ENCODE results near the gene SLC12A3. TPM values are rescaled to one million over a fixed set of nuclear protein-coding genes. Genes with fewer than 3 reads are reported as not detected.

SLC12A3 gene
- polyA plus RNA-seq, 3 donors: 16.5 to 49.8 (median 20.8) TPM

DNA sequence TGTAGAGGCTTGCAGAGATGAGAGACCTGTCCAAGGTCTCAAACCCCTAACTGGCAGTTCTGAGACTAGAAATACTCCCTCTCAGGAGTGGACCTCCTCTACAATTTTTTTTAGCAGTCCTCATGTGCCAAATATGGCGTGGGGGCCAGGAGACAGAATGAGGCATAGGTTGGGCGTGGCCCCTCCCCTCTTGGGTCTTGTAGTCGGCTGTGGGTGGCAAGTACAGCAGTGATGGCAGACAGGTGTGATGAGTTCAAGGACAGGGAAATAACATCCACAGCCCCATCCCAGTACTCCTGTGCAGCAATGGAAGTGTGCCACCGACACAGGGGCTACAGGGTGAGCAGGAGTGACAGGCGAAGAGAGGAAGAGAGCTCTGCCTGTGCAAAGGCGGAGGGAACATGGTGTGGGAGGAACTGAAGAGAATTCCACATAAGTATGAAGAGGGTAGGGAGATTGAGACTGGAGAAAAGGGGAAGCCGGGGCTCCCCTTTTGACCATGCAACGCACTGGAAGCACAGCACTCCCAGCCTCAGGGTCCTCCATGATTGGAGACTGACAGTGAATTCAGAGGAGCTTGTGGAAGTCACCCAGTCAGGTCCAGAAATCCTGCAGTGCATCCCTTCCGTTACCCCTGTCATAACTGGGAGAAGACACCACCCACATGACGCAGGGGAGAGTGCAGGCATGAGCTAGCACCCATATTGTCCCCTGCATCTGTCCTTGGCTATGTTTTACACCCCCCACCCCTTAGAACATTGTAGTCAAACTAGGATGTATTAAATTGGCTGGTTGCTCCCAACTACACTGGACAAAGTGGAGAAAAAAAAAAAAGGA, 82.0 kb downstream of the SLC12A3 start:
- DNase-seq (ENCODE audit: extremely low read depth in 1 of 11, low read depth in 9 of 11, low spot score in 4 of 11): no peak

DNA sequence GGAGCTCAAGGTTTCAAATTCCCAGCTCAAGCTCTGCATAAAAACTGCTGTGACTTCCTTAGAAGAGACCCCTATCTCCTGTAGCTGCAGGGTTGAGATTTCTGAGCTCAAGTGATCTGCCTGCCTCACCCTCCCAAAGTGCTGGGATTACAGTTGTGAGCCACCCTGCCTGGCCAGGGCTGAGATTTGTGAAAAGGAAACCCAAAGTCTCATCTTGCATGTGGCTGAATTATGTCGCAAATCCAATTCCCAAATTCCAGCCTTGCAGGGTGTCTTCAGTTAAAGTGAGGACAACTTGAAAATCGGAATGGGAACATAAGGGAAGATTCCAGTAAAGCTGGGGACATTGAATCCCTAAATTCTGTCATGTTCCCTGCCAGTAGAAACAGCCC, 82.6 kb downstream of the SLC12A3 start:
- no peak for DNase-seq (ENCODE audit: extremely low read depth in 1 of 11, low read depth in 9 of 11, low spot score in 4 of 11)

DNA sequence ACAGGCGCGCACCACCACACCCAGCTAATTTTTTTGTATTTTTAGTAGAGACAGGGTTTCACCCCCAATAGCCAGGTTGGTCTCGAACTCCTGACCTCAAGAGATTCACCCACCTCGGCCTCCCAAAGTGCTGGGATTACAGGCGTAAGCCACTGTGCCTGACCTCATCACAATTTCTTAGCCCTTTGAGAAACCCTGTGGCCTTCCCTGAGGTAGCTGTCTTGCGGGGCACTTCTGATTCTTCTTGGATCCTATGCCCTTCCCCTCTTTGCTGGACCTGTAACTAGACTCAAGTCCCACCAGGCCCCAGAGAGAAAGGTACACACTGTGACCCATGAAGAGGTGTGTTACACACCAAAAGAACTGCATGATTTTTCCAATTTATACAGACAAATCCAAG, 83.2 kb downstream of the SLC12A3 start:
- DNase-seq (ENCODE audit: extremely low read depth in 1 of 11, low read depth in 9 of 11, low spot score in 4 of 11): no peak

DNA sequence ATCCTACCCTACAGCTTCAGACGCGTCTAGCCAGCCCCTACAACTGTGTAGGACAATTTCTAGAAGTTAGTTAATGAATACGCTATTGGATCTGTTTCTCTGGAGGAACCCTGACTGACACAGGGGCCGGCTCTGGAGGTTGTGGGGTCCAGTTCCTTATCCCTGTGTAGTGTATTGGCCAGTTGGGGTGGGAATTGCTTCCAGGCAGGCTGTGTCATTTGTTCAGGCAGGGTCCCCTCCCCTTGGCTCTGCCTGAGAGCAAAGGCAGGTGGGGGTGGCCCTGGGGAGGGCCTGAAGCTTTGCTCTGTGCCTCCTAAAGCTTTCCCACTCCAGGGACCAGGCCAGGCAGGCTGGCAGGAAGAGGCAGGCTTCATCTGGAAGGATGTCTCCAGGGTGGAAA, 85.0 kb downstream of the SLC12A3 start:
- no peak for DNase-seq (ENCODE audit: extremely low read depth in 1 of 11, low read depth in 9 of 11, low spot score in 4 of 11)

DNA sequence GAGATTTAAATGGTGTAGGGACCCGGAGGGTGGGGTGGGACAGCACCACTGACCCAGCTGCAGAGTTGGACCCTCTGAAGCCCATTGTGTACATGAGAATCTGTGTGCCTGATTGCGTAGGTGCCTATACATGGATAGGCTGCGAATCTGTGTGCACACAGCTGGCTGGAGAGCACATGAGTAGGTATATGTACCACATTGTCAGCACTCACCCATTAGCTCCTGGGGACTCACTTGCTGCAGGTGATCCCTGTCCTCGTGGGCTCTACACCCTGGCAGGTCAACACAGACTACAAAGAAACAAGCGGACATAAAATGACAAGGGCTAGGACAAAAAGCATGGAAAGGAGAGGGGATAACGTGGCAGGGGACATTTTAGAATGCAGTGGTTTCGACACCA, 85.4 kb downstream of the SLC12A3 start:
- no peak for DNase-seq (ENCODE audit: extremely low read depth in 1 of 11, low read depth in 9 of 11, low spot score in 4 of 11)

DNA sequence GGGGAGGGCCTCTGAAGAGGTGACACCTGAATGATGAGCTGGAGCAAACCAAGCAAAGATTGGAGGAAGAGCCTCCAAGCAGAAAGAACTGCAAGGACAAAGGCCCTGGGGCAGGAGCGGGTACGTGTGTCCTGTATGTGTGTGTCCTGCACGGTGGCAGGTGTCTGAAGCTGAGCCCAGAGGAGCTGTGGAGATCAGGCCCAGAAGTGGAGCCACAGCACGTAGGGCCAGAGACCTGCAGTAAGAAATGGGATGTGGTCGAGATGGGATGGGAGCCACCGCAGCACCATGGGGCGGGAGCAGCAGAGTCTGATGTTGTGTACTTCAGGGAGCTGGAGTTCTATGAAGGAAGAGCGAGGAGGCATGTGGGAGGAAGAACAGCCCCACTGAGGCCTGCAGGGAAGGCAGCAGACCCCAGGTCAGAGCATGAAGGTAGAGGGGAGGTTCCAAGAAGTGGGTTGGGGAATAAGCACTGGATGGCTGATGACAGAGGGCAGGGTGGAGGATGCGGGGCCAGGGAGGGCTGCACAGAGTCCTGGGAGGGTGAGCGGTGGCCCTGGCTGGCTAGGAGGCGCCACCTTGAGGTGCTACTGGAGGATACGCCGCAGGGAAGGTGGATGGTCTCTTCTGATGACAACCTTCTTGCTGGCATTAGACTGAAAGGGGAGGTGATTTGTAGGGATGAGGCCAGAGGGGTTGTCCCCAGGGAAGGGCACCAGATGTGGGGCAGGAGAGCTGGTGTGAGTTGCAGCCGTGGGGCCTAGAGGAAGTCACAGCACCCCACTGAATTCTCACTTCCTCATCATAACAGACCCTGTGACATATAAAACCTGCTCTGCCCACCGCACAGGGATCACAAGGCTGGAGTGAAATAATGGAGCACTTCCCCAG, 86.1 kb downstream of the SLC12A3 start:
- peak in 1 of 11 donors; percentile 24 for DNase-seq (ENCODE audit: extremely low read depth in 1 of 11, low read depth in 9 of 11, low spot score in 4 of 11)

DNA sequence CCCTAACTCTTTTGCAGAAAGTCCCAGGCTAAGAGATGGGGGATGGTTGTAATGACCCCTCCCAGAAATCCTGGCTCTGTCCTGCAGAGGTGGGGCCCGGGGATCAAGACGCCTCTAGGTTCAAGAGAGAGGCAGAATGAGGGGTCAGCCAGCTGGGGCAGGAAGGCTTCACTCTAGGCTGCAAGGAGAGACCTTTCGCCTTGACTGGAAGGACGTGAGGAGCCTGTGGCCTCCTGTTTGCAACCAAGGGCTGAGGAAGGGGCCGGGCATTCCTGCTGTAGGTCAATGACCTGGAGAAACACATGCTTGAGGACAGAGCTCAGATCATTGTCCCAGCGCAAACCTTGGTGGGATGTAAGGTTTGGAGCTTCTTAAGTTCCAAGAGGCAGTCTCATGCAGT, 88.0 kb downstream of the SLC12A3 start:
- no peak for DNase-seq (ENCODE audit: extremely low read depth in 1 of 11, low read depth in 9 of 11, low spot score in 4 of 11)

DNA sequence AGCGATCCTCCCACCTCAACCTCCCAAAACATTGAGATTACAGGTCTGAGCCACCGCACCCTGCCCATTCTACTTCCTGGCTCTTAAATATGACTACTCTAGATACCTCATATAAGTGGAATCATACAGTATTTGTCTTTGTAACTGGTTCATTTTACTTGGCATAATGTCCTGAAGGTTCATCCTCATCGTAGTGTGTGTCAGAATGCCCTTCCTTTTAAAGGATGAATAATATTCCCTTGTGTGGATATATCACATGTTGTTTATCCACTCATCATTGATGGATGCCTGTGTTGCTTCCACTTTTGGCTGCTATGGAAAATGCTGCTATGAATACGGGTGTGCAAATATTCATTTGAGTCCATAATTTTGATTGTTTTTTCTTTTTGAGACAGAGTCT, 91.1 kb downstream of the SLC12A3 start:
- no peak for DNase-seq (ENCODE audit: extremely low read depth in 1 of 11, low read depth in 9 of 11, low spot score in 4 of 11)

DNA sequence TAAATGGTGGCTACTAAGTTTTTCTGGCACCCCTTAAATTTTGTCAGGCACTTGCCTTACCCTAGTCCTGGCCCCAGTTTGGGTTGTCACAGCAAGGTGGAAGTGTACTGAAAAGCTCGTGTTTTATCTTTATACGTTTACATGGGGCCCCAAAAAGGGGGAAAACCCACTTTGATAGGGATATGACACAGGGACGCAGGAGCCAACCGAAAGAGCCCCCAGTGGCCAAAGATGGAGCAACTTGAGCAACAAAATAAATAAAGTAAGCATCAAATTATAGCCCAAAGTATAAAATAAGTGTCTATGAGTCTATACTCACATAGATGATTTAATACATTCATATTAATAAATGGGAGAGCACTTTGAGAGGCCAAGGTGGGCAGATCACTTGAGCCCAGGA, 91.7 kb downstream of the SLC12A3 start:
- no peak for DNase-seq (ENCODE audit: extremely low read depth in 1 of 11, low read depth in 9 of 11, low spot score in 4 of 11)

DNA sequence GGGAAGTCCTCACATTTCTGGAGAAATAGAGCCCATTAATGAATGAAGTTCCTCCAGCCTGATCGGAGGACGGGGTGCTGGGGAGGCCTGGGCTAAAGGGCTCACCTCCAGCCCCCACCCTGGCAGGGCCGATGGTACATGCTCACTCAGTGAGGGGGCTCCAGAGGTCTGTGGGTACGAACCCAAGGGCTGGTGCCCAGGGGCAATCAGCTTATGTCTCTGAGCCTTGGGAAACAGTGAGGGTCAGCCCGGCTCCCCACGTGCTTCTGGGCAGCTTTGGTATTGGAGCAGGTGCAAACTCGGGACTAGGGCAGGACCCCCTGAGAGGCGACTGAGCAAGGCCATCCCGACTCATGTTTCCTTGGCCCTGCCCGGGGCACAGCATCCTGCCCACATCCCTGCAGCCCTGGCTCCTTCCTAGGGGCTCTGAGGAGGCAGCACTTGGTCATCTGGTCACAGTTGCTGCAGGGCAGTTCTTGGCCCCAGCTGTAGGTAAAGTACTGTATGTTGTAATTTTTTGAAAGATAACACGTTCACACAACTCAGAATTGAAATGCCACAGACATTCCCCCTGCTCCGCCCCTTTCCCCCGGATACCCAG, 95.8 kb downstream of the SLC12A3 start:
- no peak for DNase-seq (ENCODE audit: extremely low read depth in 1 of 11, low read depth in 9 of 11, low spot score in 4 of 11)

DNA sequence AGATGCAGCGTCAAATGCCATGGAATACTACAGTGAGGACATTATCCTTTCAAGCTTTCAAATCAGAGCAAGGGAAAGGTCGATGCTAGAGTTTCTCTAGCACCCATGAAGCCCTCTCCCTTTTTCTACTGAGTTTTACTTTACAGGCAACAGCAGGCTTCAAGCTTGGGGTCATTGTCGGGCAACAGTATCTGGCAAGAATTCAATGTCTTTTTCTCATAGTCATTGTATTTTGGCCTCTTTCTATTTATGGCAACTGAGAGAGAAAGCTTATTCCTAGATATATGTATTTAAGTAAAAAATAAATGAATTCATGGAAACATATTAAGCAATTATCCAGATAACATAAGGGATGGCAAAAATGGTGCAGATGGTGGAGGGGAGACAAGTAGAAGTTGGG, 96.4 kb downstream of the SLC12A3 start:
- peak in 1 of 11 donors; percentile 9 for DNase-seq (ENCODE audit: extremely low read depth in 1 of 11, low read depth in 9 of 11, low spot score in 4 of 11)

DNA sequence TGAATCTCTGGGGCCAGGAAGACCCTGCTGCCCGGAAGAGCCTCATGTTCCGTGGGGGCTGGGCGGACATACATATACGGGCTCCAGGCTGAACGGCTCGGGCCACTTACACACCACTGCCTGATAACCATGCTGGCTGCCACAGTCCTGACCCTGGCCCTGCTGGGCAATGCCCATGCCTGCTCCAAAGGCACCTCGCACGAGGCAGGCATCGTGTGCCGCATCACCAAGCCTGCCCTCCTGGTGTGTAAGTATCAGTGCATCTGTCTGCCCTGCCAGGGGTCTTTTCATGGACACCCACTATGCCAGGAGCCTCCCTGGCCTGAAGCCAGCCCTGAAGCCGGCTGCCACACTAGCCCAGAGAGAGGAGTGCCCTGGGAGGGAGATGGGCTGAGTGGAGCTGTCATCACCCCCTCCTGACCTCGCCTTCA, 96.9 kb downstream of the SLC12A3 start, which contains the start of gene CETP:
Gene CETP, plus strand, starts transcription at position 100 of the 431 bp plus-strand sequence. Its CDS starts 30 bp downstream, at position 130.
- DNase-seq (ENCODE audit: extremely low read depth in 1 of 11, low read depth in 9 of 11, low spot score in 4 of 11): no peak

DNA sequence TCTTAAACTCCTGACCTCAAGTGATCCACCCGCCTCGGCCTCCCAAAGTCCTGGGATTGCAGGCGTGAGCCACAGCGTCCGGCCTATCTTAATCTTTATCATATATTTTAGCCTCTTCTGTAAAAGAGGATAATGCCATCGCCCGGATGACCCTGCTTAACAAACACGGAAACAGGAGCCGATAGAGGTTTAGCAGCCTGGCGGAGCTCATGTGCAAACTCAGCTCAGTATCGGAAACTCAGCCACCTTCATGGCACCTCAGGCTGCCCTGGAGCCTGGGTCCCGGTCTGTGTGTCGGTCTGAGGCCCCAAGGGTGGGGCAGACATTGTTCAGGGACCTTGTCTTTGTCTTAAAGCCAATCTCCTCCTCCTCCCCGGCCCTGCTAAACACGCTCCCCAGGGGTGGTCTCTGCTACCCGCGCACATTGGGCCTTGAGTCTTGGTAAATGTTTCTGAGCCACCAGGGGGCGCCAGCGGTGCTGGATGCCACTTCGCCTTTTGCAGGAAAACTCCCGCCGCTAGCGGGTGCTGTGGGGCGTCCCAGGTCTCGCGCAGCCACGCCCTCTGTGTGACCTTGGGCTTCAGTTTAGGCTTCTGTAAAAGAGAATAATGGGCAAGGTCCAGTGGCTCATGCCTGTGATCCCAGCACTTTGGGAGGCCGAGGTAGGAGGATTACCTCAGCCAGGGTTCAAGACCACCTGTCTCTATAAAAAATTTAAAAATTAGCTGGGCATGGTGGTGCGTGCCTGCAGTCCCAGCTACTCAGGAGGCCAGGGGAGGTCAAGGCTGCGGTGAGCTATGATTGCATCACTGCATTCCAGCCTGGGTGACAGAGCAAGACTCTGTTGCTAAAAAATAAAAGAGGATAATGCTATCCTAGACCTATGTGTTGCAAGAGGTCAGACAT, 99.5 kb downstream of the SLC12A3 start:
- DNase-seq (ENCODE audit: extremely low read depth in 1 of 11, low read depth in 9 of 11, low spot score in 4 of 11): peak in 10 of 11 donors; percentile 37 to 70 (median 56)

Other genes with a start within 250 kb of the SLC12A3 start
- gene MT1E, start 239.4 kb upstream of the SLC12A3 start, polyA plus RNA-seq (ENCODE audit: insufficient read length in 3 of 3): 10 to 100 TPM; 16.0 to 23.9 (median 17.3) TPM
- under 1 TPM in 1 of 3 donors, not detected in 2; 0.20 TPM for gene MT1M, start 232.5 kb upstream of the SLC12A3 start, polyA plus RNA-seq (ENCODE audit: insufficient read length in 3 of 3)
- not detected for gene MT1A, start 226.5 kb upstream of the SLC12A3 start, polyA plus RNA-seq (ENCODE audit: insufficient read length in 3 of 3)
- gene MT1B, start 213.3 kb upstream of the SLC12A3 start, polyA plus RNA-seq (ENCODE audit: insufficient read length in 3 of 3): not detected
- gene MT1F, start 207.2 kb upstream of the SLC12A3 start, polyA plus RNA-seq (ENCODE audit: insufficient read length in 3 of 3): 10 to 100 TPM; 48.4 to 77.2 (median 58.2) TPM
- gene MT1G, start 197.1 kb upstream of the SLC12A3 start, polyA plus RNA-seq (ENCODE audit: insufficient read length in 3 of 3): 10 to 100 TPM; 31.1 to 90.7 (median 45.7) TPM
- 10 to 100 TPM in 2 of 3 donors, 1 to 10 TPM in 1; 4.5 to 25.2 (median 12.1) TPM for gene MT1H, start 195.4 kb upstream of the SLC12A3 start, polyA plus RNA-seq (ENCODE audit: insufficient read length in 3 of 3)
- gene MT1X, start 182.7 kb upstream of the SLC12A3 start, polyA plus RNA-seq (ENCODE audit: insufficient read length in 3 of 3): 10 to 100 TPM; 24.8 to 30.2 (median 27.0) TPM
- gene NUP93, start 135.1 kb upstream of the SLC12A3 start, polyA plus RNA-seq (ENCODE audit: insufficient read length in 3 of 3): 100 to 1,000 TPM in 1 of 3 donors, 10 to 100 TPM in 2; 82.7 to 106 (median 89.4) TPM
- gene HERPUD1, start 66.9 kb downstream of the SLC12A3 start, polyA plus RNA-seq (ENCODE audit: insufficient read length in 3 of 3): 100 to 1,000 TPM; 111 to 145 (median 131) TPM
- 10 to 100 TPM; 10.2 to 11.9 (median 11.7) TPM for gene CETP, start 96.7 kb downstream of the SLC12A3 start, polyA plus RNA-seq (ENCODE audit: insufficient read length in 3 of 3)
- gene NLRC5, start 124.3 kb downstream of the SLC12A3 start, polyA plus RNA-seq (ENCODE audit: insufficient read length in 3 of 3): 1 to 10 TPM; 2.3 to 4.2 (median 2.6) TPM
- 10 to 100 TPM; 29.6 to 35.4 (median 31.4) TPM for gene CPNE2, start 227.4 kb downstream of the SLC12A3 start, polyA plus RNA-seq (ENCODE audit: insufficient read length in 3 of 3)